ENCODE measurements around the gene UNC13A. TPM values are rescaled to one million over a fixed set of nuclear protein-coding genes. Genes with fewer than 3 reads are reported as not detected.

The UNC13A gene
- total RNA-seq, 1 donor from 2014 or later: 1.2 TPM

- TF ChIP-seq EZH2 (IDR thresholded peaks at IDR 0.05; ENCODE audit: insufficient read depth, low read length) (no peak), CTCF (IDR thresholded peaks at IDR 0.05; ENCODE audit: insufficient read depth, low read depth, low read length) (no peak)
- Mint-ChIP-seq H3K27ac (ENCODE audit: unreplicated experiment) (no peak overlapping the region), H3K4me3 (ENCODE audit: unreplicated experiment) (no peak overlapping the region), H3K27me3 (ENCODE audit: low read depth, unreplicated experiment) (no peaks in the 10 kb centered on the region), H3K4me1 (ENCODE audit: low read depth, unreplicated experiment) (no peaks in the 10 kb centered on the region), H3K9me3 (ENCODE audit: unreplicated experiment) (peaks cover 5% of the 10 kb centered on the region), H3K36me3 (ENCODE audit: low read depth, unreplicated experiment) (peaks cover 27% of the 10 kb centered on the region)
- Histone ChIP-seq H4K20me1 (ENCODE audit: insufficient read depth, low read length) (peaks cover 75% of the 10 kb centered on the region), H3K4me1 (ENCODE audit: insufficient read depth, low read length) (no peaks in the 10 kb centered on the region), H3K27me3 (ENCODE audit: insufficient read depth, low read length) (no peaks in the 10 kb centered on the region), H2AFZ (ENCODE audit: low read depth, low read length) (no peak overlapping the region), H3K4me2 (ENCODE audit: low read length) (no peak overlapping the region), H3K36me3 (ENCODE audit: insufficient read depth, low read length) (peaks cover 11% of the 10 kb centered on the region), H3K9me3 (ENCODE audit: insufficient read depth, low read depth, low read length) (no peaks in the 10 kb centered on the region), H3K9ac (ENCODE audit: low read length) (no peak overlapping the region), H3K27ac (ENCODE audit: low read depth, low read length) (no peak overlapping the region), H3K79me2 (ENCODE audit: insufficient read depth, low read length) (peaks cover 85% of the 10 kb centered on the region), H3K4me3 (ENCODE audit: insufficient read depth, low read depth, low read length) (no peak overlapping the region)
- DNase-seq (ENCODE audit: low read depth) (no peak), FAIRE-seq (no peak)
Observed at GRCh38 chr19:17727843-17728242, 39.7 kb upstream of the UNC13A start.

GRCh38 chr19:17726964-17727773 lies 39.0 kb upstream of the UNC13A start:
- Mint-ChIP-seq H3K4me3 (ENCODE audit: unreplicated experiment) (no peak overlapping the region), H3K36me3 (ENCODE audit: low read depth, unreplicated experiment) (peaks cover 24% of the 10 kb centered on the region)

More at GRCh38 chr19:17726964-17727773, 39.0 kb upstream of the UNC13A start:
- Histone ChIP-seq H3K79me2 (ENCODE audit: insufficient read depth, low read length) (peaks cover 84% of the 10 kb centered on the region), H3K4me2 (ENCODE audit: low read length) (no peak overlapping the region), H3K4me1 (ENCODE audit: insufficient read depth, low read length) (peaks cover 1% of the 10 kb centered on the region), H4K20me1 (ENCODE audit: insufficient read depth, low read length) (peaks cover 73% of the 10 kb centered on the region), H3K9ac (ENCODE audit: low read length) (no peak overlapping the region), H3K9me3 (ENCODE audit: insufficient read depth, low read depth, low read length) (no peaks in the 10 kb centered on the region), H3K27ac (ENCODE audit: low read depth, low read length) (no peak overlapping the region), H2AFZ (ENCODE audit: low read depth, low read length) (no peak overlapping the region), H3K36me3 (ENCODE audit: insufficient read depth, low read length) (peaks cover 11% of the 10 kb centered on the region), H3K4me3 (ENCODE audit: insufficient read depth, low read depth, low read length) (no peak overlapping the region), H3K27me3 (ENCODE audit: insufficient read depth, low read length) (no peaks in the 10 kb centered on the region)
- H3K27ac Mint-ChIP-seq (ENCODE audit: unreplicated experiment): no peak overlapping the region
- FAIRE-seq (no peak), DNase-seq (ENCODE audit: low read depth) (no peak)
- peaks cover 5% of the 10 kb centered on the region for H3K9me3 Mint-ChIP-seq (ENCODE audit: unreplicated experiment)
- no peak for TF ChIP-seq CTCF (IDR thresholded peaks at IDR 0.05; ENCODE audit: insufficient read depth, low read depth, low read length)
- TF ChIP-seq EZH2 (IDR thresholded peaks at IDR 0.05; ENCODE audit: insufficient read depth, low read length): no peak
- no peaks in the 10 kb centered on the region for H3K27me3 Mint-ChIP-seq (ENCODE audit: low read depth, unreplicated experiment)
- no peaks in the 10 kb centered on the region for H3K4me1 Mint-ChIP-seq (ENCODE audit: low read depth, unreplicated experiment)
